Occipital lobe (tissue), 2 donors: ENCODE results near the gene OSM. TPM values are rescaled to one million over a fixed set of nuclear protein-coding genes. Genes with fewer than 3 reads are reported as not detected.

ENCODE experiments used
- DNase-seq: peaks from one replicate; lab custom pipeline; 2025; lab: John Stamatoyannopoulos, UW
- total RNA-seq: library from RNA; depleted of rRNA; stranded (reverse); fragments of >200 nt; gene quantifications from one replicate; pipeline ENCODE4 v1.2.3, GENCODE V29; 2014

Gene OSM
- total RNA-seq, 1 donor from 2014 or later, result 0.31 TPM

GRCh38 chr22:30263883-30264282 lies 2.8 kb downstream of the OSM start:
- DNase-seq, result no peak

GRCh38 chr22:30262917-30263741 lies 3.5 kb downstream of the OSM start:
- DNase-seq, result peak; percentile 24

DNA sequence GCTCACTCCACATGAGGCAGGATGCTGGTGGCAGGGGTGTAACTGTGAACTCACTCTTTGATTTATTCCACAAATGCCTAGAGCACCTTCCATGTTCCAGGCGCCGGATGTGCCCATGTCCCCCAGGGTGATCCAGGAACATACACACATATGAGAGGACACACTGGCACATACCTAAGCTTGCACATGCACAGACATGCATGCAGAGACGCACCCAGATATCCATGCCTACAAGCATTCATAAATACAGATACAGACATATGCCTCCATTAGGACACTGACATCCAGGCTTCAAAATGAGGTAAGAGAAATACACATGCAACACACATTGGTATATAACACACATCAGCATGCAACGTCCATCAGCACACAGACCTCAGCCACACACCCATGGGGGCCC lies 4.5 kb downstream of the OSM start:
- no peak for DNase-seq

- no peak for DNase-seq
These were observed 5.5 kb downstream of the OSM start for GRCh38 chr22:30261134-30261533.

GRCh38 chr22:30260682-30261081 lies 6.0 kb downstream of the OSM start:
- no peak for DNase-seq

- DNase-seq, result no peak
These were observed 6.4 kb downstream of the OSM start for GRCh38 chr22:30260276-30260675.

- no peak for DNase-seq
These were observed 12.3 kb downstream of the OSM start for GRCh38 chr22:30254314-30254713.

- DNase-seq, result peak; percentile 15
These were observed 13.3 kb downstream of the OSM start for GRCh38 chr22:30253205-30253852.

DNA sequence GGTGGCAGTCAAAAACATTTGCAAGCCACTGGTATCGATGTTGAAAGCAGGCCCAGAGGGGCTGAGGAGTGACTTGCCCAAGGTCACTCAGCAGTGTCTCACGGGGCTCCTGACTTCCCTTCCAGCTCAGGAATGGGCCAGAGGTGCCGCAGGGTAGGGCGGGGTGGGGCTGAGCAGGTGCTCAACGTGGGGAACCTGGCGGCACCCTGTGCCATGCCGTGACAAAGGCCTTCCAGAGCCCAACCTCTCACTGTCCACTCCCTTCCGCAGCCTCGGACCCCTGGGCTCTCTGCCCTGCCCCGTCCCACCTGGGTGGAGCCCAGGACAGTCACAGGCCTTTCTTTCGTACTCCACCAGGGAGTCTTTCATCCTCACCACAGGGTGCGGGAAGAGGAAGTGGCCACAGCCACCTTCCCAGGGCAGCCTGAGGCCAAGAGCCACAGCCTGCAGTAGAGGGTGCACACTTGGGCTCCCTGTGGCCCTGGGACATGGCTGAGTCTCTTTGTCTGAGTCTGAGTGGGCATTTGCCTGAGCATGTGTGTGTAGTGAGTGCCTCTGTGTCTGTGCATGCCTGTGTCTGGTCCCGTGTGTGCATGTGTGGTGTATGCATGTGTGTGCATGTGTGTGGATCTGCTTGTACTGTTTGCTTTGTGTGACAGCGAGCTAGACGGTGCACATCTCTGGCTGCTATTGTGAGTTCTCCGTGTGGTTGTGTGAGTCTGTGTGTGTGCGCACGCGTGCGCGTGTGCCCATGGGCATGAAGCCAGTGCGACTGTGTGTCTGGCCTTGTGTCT lies 14.0 kb downstream of the OSM start:
- no peak for DNase-seq

DNA sequence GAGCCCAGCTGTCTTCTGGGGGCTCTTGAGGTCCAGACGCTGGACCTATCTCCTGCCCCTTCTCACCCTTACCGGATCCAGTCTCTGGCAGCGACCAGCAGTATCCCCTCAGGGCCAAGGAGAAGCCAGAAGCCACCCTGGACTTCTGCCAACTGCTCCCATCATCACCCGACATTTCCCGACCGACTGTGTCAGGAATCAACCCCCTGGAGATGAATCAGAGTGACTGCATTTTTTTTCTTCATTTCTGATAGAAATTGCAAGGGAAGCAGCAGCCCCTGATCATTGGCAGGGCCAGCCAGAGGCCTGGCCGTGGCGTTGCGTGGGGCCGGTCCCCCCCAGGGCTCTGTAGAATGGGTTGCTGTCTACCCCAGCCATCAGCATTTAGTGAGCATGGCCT lies 14.9 kb downstream of the OSM start:
- DNase-seq, result no peak

GRCh38 chr22:30250661-30251267 lies 15.9 kb downstream of the OSM start:
- no peak for DNase-seq

DNA sequence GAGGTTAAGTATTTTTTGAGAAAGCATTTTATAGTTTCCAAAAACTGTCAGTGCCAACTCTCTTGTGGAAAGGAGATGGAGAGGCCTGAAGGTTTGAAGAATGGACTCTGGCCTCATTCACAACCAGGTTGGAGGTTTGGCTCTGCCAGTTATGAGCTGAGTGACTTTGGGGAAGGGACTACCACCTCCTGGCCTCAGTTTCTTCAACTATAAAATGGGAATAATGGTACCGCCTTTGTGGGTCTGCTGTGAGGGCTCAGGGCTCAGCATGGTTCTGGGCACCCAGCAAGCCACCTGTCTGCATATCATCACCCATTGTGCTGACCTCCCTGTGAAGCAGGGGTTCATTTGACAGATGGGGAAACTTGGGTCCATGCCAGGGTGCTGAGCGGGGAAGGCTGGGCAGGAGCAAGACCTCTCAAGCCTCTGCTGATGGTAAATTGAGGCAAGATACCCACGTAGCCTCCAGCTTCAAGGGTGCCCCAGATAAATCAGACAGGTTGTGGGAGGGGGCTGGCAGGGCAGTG lies 16.5 kb downstream of the OSM start:
- DNase-seq, result no peak

DNA sequence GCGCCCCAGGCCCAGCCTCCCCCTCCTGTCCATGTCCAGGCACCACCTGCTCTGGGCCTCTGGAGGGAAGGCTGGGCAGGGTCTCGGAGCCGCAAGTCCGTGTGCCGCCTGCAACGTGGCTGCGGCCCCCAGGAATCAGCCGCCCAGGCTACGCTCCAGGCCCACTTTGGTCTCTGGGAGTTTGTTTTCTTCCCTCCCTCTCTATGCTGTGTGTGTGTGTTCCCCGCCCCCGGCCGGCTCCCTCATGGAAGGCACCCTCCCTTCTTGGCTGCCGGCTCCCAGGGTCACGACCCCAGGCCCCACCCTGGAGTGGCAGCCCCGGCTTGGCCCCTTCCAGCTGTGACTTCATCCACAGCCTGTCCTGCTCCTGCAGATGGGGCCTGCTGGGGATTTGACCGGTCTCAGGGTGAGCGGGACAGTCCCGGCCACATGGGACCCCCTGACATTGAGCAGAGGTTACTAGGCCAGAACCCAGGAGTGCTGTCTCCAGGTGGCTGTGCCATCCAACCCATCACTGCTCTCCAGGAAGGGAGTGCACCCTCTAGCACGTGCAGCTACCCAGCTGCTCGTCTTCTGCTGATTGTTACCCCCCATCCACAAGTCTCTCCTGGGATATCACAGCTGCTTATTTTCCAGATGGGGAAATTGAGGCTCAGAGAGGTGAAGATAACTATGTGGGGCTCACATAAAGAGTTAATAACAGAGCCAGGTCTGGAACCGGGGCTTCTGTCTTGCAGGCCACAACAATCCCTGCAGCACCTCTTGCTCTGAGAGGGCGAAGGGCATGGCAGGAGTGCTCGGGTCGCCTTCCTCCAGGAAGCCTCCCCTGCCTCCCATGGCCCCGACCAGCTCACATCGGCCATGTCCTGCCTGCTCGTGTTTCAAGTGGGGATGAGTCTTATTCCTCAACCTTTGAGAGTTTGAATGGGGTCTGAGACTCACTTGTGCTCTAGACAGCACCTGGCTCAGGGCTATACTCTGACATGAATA lies 17.3 kb downstream of the OSM start:
- no peak for DNase-seq

GRCh38 chr22:30248484-30248883 lies 18.2 kb downstream of the OSM start:
- no peak for DNase-seq

GRCh38 chr22:30247974-30248373 lies 18.7 kb downstream of the OSM start:
- DNase-seq, result no peak

DNA sequence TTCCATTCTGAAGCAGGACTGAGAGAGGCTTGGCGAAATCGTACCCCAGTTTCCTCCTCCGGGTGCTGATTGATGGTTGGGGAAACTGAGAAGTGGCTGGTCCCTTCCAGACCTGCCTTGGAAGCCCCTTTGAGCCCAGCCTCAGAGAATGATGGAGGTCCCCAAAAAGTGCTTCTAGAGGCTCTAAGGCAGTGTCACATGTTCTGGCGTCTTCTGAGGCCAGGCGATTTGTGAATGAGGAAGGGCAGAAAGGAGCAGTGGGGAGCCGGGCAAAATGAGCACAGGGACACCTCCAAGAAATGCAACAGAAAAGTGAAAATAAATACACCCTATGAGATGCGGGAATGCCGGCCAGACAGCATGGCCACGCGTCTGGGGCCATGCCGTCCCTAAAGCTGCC lies 19.1 kb downstream of the OSM start:
- no peak for DNase-seq

- no peak for DNase-seq
These were observed 19.8 kb downstream of the OSM start for GRCh38 chr22:30246814-30247376.

DNA sequence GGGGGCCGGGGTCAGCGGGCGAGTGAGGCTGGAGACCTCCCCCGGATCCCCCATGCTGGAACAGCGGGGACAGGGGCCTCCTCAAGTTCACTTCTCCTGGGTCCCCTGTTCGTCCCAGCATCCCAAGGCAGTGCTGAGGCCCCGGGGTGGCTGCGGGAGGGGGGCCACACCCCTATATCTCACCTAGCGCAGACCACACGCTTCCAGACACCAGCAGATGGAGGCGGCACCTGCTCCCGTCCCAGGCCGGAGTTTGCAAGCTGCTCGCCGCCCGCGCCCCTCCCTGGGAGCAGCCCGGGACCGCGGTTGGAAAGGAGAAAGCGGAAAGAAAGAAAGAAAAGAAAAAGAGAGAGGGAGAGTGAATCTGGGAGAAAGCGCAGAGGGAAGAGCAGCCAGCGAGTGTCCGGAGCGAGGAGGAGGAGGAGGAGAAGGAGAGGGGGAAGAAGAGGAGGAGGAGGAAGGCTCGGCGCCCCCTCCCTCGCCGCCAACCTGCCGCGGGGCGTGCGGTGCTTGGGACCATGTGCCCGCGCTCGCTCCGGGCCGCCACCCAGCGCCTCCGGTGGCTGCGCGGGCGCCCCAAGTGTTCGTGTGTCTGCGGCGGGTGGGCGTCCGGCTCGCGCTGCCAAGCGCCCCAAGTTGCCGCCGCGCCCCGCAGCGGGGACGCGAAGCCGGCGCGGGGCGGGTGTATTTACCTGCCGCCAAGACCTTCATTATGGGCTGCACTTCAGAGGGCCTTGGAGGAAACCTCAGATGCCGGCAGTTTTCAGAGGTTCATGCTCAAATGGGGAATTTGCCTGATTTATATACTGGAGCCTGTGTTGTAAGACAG lies 20.5 kb downstream of the OSM start, which contains the start of gene LIF:
LIF (minus strand) TSS at position 775 of the 829 bp plus-strand sequence; CDS start at position 711, 64 bp downstream.
- DNase-seq, result no peak
